ENCODE results near the gene TJP3.

Gene TJP3

GRCh38 chr19:3783660-3784584 is 75.7 kb downstream of the TJP3 start:
- H3K4me3 ChIP-seq (ENCODE audit: low read depth, low read length), result no peak overlapping the region
- TF ChIP-seq CTCF (IDR thresholded peaks at IDR 0.05; ENCODE audit: borderline replicate concordance, insufficient read depth, low read depth, low read length), result peak; percentile 51; the same call in 1 of the 2 replicates

GRCh38 chr19:3784607-3785450 is 76.6 kb downstream of the TJP3 start:
- no peak overlapping the region for H3K4me3 ChIP-seq (ENCODE audit: low read depth, low read length)
- TF ChIP-seq CTCF (IDR thresholded peaks at IDR 0.05; ENCODE audit: borderline replicate concordance, insufficient read depth, low read depth, low read length), result no peak

DNA sequence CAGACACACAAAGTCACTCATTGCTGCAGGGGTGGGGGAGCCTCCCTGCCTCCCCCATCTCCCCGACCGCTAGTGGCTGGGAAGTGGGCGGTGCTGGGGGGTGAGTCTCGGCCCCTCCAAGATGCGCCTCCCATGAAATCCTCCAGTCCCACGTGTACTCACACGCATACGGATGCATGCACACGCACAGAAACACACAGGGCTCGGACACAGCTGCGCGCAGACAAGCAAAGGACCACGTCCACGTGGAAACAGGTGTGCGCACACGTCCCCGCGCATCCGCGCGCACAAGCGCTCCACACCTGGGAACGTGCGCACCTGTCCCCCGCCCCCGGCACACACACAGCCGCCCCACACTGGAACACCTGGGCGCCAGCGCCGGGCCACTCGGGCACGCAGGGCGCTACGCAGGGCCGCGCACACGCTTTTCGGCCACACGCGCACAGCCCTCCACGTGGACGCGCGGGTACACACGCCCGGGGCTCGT is 77.3 kb downstream of the TJP3 start:
- peak overlapping the region; percentile 23 for H3K4me3 ChIP-seq (ENCODE audit: low read depth, low read length)

GRCh38 chr19:3785938-3786824 is 78.0 kb downstream of the TJP3 start, which contains the start of gene MATK:
MATK (minus strand) TSS chr19:3786381; CDS start chr19:3785135, 1,246 bp downstream.
- peak within 1 kb of the TSS; percentile 23 for H3K4me3 ChIP-seq (ENCODE audit: low read depth, low read length)
- TF ChIP-seq CTCF (IDR thresholded peaks at IDR 0.05; ENCODE audit: borderline replicate concordance, insufficient read depth, low read depth, low read length), result no peak

More for the DNA sequence above, 77.3 kb downstream of the TJP3 start:
- TF ChIP-seq CTCF (IDR thresholded peaks at IDR 0.05; ENCODE audit: borderline replicate concordance, insufficient read depth, low read depth, low read length), result no peak

GRCh38 chr19:3788996-3789778 is 81.0 kb downstream of the TJP3 start:
- H3K4me3 ChIP-seq (ENCODE audit: low read depth, low read length), result no peak overlapping the region
- TF ChIP-seq CTCF (IDR thresholded peaks at IDR 0.05; ENCODE audit: borderline replicate concordance, insufficient read depth, low read depth, low read length), result no peak

Measured in GM12875 (cell line).